Measurements from ENCODE around the gene CCKAR. TPM values are rescaled to one million over a fixed set of nuclear protein-coding genes. Genes with fewer than 3 reads are reported as not detected.

CCKAR gene
- total RNA-seq, 1 experiment from 2014 or later, result not detected

DNA sequence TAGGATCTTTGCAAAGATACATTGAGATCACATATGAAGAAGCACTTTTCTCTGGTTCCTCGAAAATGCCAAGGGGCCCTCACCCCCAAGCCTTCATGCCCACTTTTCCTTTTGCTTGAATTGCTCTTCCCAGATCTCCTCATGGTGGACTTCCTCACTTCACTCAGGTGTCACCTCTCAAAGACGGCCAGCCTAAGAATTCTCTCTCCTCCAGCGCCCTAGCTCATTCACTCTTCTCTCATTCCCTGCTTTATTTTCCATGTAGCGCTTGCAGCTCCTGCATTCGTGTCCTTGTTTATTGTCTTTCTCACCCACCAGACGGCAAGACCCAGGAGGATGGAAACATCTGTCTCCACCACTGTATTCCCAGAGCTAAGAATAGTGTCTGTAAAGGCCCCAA lies 32.9 kb downstream of the CCKAR start:
- POLR2A ChIA-PET, result no interaction called here

GRCh38 chr4:26455571-26455970 lies 34.7 kb downstream of the CCKAR start:
- CTCF ChIA-PET, result no interaction called here
- TF ChIP-seq, protein P1, sequence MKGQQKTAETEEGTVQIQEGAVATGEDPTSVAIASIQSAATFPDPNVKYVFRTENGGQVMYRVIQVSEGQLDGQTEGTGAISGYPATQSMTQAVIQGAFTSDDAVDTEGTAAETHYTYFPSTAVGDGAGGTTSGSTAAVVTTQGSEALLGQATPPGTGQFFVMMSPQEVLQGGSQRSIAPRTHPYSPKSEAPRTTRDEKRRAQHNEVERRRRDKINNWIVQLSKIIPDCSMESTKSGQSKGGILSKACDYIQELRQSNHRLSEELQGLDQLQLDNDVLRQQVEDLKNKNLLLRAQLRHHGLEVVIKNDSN (CRISPR knock-in tag; IDR thresholded peaks at IDR 0.05), result no peak
- TF ChIP-seq, protein P2, sequence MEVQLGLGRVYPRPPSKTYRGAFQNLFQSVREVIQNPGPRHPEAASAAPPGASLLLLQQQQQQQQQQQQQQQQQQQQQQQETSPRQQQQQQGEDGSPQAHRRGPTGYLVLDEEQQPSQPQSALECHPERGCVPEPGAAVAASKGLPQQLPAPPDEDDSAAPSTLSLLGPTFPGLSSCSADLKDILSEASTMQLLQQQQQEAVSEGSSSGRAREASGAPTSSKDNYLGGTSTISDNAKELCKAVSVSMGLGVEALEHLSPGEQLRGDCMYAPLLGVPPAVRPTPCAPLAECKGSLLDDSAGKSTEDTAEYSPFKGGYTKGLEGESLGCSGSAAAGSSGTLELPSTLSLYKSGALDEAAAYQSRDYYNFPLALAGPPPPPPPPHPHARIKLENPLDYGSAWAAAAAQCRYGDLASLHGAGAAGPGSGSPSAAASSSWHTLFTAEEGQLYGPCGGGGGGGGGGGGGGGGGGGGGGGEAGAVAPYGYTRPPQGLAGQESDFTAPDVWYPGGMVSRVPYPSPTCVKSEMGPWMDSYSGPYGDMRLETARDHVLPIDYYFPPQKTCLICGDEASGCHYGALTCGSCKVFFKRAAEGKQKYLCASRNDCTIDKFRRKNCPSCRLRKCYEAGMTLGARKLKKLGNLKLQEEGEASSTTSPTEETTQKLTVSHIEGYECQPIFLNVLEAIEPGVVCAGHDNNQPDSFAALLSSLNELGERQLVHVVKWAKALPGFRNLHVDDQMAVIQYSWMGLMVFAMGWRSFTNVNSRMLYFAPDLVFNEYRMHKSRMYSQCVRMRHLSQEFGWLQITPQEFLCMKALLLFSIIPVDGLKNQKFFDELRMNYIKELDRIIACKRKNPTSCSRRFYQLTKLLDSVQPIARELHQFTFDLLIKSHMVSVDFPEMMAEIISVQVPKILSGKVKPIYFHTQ (CRISPR knock-in tag; IDR thresholded peaks at IDR 0.05), result no peak
- TF ChIP-seq ZNF423 (CRISPR knock-in tag; IDR thresholded peaks at IDR 0.05) (no peak), MXD4 (CRISPR knock-in tag; IDR thresholded peaks at IDR 0.05; ENCODE audit: borderline replicate concordance) (no peak), FOXJ3 (CRISPR knock-in tag; IDR thresholded peaks at IDR 0.05; ENCODE audit: borderline replicate concordance) (no peak), OVOL2 (CRISPR knock-in tag; IDR thresholded peaks at IDR 0.05; ENCODE audit: borderline replicate concordance) (no peak)

More for the DNA sequence above, 32.9 kb downstream of the CCKAR start:
- no peak for ATAC-seq
- DNase-seq (ENCODE audit: low spot score), result no peak
- Mint-ChIP-seq H3K4me1 (peaks cover 14% of the 10 kb centered on the region), H3K4me3 (no peak overlapping the region), H3K27ac (no peak overlapping the region), H3K36me3 (no peaks in the 10 kb centered on the region), H3K27me3 (ENCODE audit: low read depth) (no peaks in the 10 kb centered on the region), H3K9me3 (peaks cover 16% of the 10 kb centered on the region)
- CTCF ChIA-PET, result interaction anchor here (1.5 kb wide), 1 partner anchor 127 kb away, joined by 4 read pairs; the partner anchor contains the start of gene TBC1D19
- TF ChIP-seq NFE2L1 (CRISPR knock-in tag; IDR thresholded peaks at IDR 0.05), result no peak
- TF ChIP-seq ZNF425 (CRISPR knock-in tag; conservative IDR thresholded peaks at IDR 0.05), result no peak
- TF ChIP-seq SMAD3 (CRISPR knock-in tag; IDR thresholded peaks at IDR 0.05; ENCODE audit: borderline replicate concordance), result no peak
- TF ChIP-seq, protein P3, sequence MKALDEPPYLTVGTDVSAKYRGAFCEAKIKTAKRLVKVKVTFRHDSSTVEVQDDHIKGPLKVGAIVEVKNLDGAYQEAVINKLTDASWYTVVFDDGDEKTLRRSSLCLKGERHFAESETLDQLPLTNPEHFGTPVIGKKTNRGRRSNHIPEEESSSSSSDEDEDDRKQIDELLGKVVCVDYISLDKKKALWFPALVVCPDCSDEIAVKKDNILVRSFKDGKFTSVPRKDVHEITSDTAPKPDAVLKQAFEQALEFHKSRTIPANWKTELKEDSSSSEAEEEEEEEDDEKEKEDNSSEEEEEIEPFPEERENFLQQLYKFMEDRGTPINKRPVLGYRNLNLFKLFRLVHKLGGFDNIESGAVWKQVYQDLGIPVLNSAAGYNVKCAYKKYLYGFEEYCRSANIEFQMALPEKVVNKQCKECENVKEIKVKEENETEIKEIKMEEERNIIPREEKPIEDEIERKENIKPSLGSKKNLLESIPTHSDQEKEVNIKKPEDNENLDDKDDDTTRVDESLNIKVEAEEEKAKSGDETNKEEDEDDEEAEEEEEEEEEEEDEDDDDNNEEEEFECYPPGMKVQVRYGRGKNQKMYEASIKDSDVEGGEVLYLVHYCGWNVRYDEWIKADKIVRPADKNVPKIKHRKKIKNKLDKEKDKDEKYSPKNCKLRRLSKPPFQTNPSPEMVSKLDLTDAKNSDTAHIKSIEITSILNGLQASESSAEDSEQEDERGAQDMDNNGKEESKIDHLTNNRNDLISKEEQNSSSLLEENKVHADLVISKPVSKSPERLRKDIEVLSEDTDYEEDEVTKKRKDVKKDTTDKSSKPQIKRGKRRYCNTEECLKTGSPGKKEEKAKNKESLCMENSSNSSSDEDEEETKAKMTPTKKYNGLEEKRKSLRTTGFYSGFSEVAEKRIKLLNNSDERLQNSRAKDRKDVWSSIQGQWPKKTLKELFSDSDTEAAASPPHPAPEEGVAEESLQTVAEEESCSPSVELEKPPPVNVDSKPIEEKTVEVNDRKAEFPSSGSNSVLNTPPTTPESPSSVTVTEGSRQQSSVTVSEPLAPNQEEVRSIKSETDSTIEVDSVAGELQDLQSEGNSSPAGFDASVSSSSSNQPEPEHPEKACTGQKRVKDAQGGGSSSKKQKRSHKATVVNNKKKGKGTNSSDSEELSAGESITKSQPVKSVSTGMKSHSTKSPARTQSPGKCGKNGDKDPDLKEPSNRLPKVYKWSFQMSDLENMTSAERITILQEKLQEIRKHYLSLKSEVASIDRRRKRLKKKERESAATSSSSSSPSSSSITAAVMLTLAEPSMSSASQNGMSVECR (CRISPR knock-in tag; IDR thresholded peaks at IDR 0.05; ENCODE audit: borderline replicate concordance), result no peak
- no peak for TF ChIP-seq RELA (CRISPR knock-in tag; IDR thresholded peaks at IDR 0.05; ENCODE audit: borderline replicate concordance)
- TF ChIP-seq NR3C1 (CRISPR knock-in tag; conservative IDR thresholded peaks at IDR 0.05; ENCODE audit: low read depth), result no peak
- no peak for TF ChIP-seq SMAD4 (CRISPR knock-in tag; IDR thresholded peaks at IDR 0.05)
- no peak for TF ChIP-seq RORB (CRISPR knock-in tag; IDR thresholded peaks at IDR 0.05)
- TF ChIP-seq, protein P4, sequence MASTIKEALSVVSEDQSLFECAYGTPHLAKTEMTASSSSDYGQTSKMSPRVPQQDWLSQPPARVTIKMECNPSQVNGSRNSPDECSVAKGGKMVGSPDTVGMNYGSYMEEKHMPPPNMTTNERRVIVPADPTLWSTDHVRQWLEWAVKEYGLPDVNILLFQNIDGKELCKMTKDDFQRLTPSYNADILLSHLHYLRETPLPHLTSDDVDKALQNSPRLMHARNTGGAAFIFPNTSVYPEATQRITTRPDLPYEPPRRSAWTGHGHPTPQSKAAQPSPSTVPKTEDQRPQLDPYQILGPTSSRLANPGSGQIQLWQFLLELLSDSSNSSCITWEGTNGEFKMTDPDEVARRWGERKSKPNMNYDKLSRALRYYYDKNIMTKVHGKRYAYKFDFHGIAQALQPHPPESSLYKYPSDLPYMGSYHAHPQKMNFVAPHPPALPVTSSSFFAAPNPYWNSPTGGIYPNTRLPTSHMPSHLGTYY (CRISPR knock-in tag; IDR thresholded peaks at IDR 0.05), result no peak
- TF ChIP-seq ZNF232 (CRISPR knock-in tag; IDR thresholded peaks at IDR 0.05), result no peak
- TF ChIP-seq OVOL2 (CRISPR knock-in tag; IDR thresholded peaks at IDR 0.05; ENCODE audit: borderline replicate concordance), result no peak
- no peak for TF ChIP-seq CREB1 (CRISPR knock-in tag; IDR thresholded peaks at IDR 0.05)
- TF ChIP-seq ATF1 (CRISPR knock-in tag; IDR thresholded peaks at IDR 0.05), result no peak
- no peak for TF ChIP-seq TCF7 (CRISPR knock-in tag; IDR thresholded peaks at IDR 0.05; ENCODE audit: low read depth)
- TF ChIP-seq ZBTB21 (CRISPR knock-in tag; IDR thresholded peaks at IDR 0.05; ENCODE audit: borderline replicate concordance), result no peak
- TF ChIP-seq ZNF423 (CRISPR knock-in tag; IDR thresholded peaks at IDR 0.05), result no peak
- TF ChIP-seq JUN (CRISPR knock-in tag; IDR thresholded peaks at IDR 0.05), result no peak

More at GRCh38 chr4:26455571-26455970, 34.7 kb downstream of the CCKAR start:
- no peaks in the 10 kb centered on the region for H3K36me3 Mint-ChIP-seq
- POLR2A ChIA-PET, result no interaction called here
- H3K27me3 Mint-ChIP-seq (ENCODE audit: low read depth), result no peaks in the 10 kb centered on the region
- H3K27ac Mint-ChIP-seq, result no peak overlapping the region
- H3K9me3 Mint-ChIP-seq, result peaks cover 16% of the 10 kb centered on the region
- H3K4me3 Mint-ChIP-seq, result no peak overlapping the region
- ATAC-seq (no peak), DNase-seq (ENCODE audit: low spot score) (no peak)
- H3K4me1 Mint-ChIP-seq, result peaks cover 21% of the 10 kb centered on the region
